ENCODE measurements around the gene TFF1.
A peak's percentile ranks its signal among the peaks of the same experiment; 100 is the strongest.
"Not testable (repeated sequence)": the region's sequence is repeated elsewhere in the genome, so short reads cannot be mapped to it uniquely, and the experiment has no call there.

The TFF1 gene

DNA sequence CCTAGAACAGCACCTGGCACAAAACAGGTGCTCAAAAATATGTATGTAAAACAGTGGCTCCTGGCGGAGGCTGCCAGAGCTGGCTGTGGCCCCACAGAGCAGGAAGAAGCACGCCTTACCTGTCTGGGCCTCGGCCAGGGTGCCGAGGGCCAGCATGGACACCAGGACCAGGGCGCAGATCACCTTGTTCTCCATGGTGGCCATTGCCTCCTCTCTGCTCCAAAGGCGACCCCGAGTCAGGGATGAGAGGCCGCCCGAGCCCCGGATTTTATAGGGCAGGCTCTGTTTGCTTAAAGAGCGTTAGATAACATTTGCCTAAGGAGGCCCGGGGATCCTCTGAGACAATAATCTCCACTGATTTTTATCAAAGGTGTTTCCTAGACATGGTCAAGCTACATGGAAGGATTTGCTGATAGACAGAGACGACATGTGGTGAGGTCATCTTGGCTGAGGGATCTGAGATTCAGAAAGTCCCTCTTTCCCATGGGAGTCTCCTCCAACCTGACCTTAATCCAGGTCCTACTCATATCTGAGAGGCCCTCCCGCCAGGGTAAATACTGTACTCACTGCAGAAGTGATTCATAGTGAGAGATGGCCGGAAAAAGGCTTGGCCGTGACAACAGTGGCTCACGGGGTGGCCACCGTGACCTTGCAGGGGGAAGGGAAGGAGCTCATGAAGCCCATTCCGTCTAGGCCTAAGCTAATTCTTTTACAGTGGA is at the start of gene TFF1:
Gene TFF1 (minus strand): TSS at position 244 of the 719 bp plus-strand sequence. CDS start 40 bp downstream, at position 204.
- no peak for DNase-seq

DNA sequence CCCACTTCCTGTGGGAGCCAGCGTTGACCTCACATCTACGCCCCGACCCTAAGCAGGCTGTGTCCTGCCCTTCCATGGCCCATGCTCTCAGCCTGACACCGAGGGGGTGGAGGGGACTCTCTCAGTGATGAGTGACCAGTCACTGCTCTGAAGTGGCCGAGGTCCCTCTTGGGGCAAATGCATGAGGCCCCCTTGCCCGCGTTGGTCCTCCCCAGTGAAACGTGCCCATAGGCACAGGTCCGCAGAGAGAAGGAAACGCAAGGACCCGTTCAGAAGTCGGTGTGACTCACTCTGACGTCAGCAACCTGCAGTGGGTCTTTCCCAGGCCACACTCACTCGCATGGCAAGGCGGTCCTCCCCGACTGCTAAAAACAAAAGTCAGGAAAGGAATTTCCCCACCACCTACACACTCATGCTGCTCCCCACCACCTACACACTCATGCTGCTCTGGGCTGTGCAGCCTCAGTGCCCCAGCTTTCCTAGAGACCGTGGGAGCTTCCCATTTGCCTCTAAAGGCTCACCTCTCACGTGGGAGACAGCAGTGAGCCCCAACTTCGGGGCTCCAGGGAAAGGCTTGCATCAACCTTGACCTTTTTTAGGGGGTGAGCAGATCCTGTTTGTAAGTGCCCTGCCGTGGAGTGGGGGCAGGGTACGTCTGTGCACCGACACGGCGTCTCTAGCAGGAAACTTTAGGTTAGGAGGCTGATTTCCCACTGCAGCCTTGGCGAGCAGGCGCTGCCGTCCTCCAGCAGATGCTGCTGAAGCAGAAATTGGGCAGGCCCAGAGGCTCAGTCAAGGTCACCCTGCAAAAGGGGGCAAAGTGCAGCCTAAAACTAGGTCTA is 48.8 kb upstream of the TFF1 start:
- DNase-seq, result peak; percentile 91

DNA sequence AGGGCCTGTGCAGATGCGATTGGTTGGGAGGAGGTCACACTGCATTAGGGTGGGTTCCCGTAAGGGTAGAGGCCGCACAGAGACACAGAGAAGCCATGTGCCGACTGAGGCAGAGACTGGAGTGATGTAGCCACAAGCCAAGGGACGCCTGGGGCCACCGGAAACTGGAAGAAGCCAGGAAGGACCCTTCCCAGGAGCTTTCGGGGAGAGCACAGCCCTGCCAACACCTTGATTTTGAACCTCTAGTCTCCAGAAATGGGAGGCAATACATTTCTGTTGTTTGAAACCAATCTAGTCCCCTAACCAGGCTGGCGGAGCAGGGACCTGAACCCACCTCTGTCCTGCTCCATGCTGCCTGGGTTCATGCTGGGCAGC is 48.2 kb upstream of the TFF1 start:
- no peak for DNase-seq

- DNase-seq, result no peak
Measured at GRCh38 chr21:42414066-42414465, 47.7 kb upstream of the TFF1 start.

GRCh38 chr21:42413500-42413899 is 47.2 kb upstream of the TFF1 start:
- no peak for DNase-seq

GRCh38 chr21:42413093-42413492 is 46.8 kb upstream of the TFF1 start:
- DNase-seq, result no peak

GRCh38 chr21:42412636-42412933 is 46.2 kb upstream of the TFF1 start:
- no peak for DNase-seq

DNA sequence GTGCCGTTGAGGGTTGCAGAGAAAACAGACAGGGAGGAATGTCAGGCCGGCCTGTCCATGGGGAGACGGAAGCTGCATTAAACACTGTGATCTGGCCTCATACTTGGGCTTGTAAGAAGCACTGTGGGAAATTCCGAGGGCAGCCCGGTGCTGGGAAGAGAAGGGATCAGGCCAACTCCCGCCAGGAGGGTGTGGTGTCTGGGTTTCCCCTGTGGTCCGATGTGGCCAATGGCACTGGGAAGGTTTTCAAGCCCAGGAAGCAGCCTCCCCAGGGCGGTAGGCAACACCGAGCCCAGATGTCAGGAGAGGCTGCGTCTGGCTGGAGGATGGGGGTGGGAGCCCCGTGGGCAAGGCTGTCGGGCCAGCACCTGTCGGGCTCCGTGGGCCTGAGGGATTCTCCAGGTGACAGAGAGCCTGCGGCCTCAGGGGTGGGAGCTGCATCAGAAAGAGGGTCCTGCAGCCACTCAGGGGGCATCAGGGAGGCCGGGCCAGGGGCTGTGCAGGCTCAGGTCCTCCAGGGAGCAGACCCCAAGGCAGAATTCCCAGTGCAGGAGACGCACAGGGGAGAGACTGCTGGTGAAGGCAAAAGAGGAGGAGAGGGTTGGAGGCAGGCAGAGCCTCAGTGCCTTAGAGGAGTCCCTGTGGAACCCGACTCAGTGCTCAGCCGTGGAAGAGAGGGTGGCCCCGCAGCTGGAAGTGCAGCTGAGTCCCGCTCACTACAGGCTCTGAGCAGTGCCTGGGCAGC is 45.7 kb upstream of the TFF1 start:
- DNase-seq, result no peak

DNA sequence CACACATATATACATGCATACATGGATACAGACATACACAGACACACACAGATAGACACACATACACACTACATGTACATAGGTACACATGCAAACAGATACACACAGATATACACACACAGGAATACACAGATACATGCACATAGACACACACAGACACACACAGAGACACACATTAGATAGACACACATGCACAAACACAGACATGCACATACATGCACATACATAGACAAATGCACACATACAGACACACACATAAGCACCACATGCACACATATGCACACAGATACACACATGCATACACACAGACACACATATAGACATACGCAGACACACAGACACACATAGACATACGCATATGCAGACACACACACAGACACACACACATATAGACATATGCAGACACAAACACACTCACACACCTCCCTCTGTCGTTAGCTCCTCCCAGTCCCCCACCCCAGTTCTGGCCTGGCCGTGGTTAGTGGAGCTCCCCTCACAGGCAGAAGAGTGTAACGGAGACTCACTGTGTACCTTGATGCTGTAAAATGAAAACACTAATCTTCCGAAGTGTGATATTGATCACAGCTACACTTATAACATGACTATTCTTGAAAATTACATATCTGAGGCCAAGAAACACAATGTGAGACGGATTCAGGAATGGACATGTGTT is 45.0 kb upstream of the TFF1 start:
- DNase-seq, result peak; percentile 39

DNA sequence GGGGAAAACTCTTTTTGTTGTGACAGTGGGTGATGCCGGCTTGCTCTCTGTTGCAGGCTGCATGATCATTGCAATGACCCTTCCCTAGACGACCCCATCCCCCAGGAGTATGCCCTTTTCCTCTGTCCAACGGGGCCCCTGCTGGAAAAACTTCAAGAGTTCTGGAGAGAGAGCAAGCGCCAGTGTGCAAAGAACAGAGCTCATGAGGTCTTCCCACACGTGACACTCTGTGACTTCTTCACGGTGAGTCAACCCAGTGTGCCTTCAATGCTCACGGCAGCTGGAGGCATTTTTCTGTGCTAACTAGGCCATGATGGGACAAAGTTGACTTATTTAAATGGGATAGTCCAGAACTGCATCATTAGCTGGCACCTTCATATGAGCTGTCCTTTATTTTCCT is 43.0 kb upstream of the TFF1 start:
- DNase-seq, result no peak

DNA sequence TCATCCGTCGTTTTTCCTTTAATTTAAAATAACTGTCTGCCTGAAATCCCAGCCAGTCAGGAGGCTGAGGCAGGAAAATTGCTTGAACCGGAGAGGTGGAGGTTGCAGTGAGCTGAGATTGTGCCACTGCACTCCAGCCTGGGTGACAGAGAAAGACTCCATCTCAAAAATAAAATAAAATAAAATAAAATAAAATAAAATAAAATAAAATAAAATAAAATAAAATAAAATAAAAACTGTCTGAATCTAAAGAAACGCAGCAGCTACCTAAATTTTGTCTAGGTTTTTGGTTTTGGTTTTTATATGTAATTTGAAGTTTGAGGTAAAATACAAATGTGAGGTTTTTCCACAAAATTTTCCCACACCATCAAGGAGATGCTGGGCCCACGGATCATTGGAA is 42.4 kb upstream of the TFF1 start:
- DNase-seq, result not testable (repeated sequence)

DNA sequence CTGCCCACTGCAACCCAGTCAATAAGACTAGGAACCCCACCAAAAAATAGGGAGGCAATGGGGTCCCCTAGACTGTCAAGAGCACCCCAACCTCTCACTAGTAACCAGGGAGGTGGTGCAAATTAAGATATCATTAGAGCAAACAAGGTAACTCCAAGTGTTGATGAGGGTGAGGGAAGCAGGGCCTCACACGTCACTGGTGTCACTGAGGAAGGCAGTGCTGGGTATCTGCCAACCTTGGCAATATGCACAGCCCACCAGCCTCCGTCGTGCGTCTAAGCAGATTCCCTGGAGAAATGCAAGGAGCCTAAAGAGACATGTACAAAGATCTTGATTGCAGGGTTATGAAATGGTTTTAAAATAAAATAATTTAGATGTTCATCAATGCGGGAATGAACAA is 41.1 kb upstream of the TFF1 start:
- no peak for DNase-seq

DNA sequence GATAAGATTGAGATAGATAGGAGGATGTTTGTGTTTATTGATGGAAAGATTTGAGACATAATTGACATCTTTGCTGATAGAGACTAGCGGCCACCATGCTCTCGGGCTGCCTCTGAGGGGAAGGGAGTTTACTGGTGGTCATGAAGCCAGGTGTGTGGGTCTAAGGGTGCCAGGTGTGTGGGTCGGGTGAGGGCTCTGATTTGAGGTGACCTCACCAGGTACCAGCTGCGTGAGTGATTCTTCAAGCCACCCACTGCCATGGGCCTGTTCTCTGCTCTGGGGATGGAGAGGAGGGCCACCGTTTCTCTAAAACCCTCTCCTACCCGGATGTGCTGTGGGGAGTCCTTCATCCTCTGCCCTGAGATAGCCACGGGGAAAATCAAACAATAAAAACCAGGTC is 40.5 kb upstream of the TFF1 start:
- no peak for DNase-seq

- DNase-seq, result peak; percentile 64
Measured at GRCh38 chr21:42406201-42406621, 39.9 kb upstream of the TFF1 start.

DNA sequence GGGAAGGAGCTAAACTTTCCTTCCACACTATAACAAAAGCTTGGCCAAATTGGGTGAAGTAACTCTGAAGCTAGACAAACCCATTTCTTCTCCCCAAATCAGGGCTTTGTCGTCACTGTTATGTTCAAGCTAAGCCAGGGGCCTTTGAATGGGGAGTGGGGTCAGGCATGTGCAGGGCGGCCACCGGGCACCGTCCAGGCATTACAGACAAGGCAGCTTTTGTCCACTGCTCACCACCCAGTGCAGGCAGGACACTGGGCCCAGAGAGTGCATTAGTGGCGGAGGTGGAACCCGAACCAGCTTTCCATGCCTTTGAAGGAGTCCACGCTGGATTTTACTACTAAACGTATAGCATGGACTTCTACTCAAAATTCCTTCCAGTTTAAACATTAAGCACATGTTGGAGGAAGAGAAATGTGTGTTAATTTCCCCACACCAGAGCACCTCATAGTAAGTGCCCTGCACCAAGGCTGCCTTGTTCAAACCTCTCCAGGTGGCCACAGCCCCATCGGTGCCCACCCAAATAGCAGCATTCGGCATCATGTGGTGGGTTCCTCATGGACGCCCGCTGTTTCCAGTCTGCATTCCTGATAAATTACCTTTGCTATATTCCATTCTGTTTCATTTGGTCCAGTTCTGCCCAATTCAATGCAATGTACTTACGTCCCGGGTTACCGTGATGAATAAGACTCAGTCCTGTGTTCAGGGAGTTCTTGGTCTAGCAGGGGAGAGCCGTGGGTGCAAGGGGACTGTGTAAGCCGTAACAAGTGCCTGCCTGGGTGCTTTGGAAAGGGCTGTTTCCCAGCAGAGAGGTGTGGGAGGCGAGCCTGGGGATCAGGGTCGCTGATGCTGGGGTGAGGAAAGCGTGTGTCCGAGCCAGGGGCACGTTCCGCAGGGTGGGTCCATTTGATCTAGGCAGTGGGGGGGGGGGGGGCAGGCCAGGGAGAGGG is 39.0 kb upstream of the TFF1 start:
- no peak for DNase-seq

DNA sequence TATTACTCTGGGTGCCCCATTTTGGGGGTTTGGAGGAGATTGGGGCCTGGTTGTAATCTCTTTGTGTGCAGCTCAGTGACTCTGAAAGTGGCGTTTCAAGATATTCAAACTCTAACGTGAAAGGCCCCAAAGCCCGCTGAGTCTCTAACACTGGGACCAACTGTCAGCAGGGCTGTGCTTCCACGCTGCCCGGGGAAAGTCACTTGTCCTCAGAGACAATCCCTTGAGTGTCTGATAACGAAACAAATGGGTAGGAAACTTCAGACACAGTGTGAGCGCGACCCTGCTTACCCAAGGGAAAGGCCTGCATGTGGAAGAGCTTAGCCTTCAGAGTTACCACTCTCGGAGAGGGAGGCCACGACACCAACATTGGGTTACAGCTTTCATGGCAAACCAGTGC is 38.2 kb upstream of the TFF1 start:
- DNase-seq, result no peak

DNA sequence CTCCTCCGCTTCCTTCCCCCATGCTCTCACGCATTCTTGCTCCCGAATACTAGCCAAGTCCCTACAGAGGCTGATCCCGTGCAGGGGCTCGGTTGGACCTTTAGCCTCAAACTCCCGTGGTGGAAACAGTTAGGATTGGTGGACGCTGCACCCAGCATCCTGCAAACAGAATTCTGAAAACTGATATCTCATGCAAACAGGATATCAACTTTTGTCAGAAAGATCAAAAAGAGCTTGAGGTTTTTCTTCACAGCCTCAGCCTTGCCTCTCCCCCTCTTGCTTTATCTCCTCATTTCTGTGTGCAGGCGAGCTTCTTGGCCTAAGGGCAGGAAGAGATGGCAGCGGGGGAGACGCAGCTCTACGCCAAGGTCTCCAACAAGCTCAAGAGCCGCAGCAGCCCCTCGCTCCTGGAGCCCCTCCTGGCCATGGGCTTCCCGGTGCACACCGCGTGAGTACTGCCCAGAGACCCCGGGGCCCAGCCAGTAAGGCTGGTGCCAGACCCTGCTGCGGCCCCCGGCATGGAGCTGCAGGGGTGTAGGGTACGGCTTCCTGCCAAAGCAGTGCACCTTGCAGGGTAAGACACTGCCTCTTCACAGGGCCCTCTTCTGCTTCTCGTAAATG is 37.4 kb upstream of the TFF1 start, which contains the start of gene UBASH3A:
Gene UBASH3A (plus strand): TSS at position 292 of the 621 bp plus-strand sequence. CDS start 44 bp downstream, at position 336.
- peak; percentile 69 for DNase-seq

- no peak for DNase-seq
Measured at GRCh38 chr21:42401820-42402251, 35.5 kb upstream of the TFF1 start.

- no peak for DNase-seq
Measured at GRCh38 chr21:42401154-42401553, 34.8 kb upstream of the TFF1 start.

DNA sequence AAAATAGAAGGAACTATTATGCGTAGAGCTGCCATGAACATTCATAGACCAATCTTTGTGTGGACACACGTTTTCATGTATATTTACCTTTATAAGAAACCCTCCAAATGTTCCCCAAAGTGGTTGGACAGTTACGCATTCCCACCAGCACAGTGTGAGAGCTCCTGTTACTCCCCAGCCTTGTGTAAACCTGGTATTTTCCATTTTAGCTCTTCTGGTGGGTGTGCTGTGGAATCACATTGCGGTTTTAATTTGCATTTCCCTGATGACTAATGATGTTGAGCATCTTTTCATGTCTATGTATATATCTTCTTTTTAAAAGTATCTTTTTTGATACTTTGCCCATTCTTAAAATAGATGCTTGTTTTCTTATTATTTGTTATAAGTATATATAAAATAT is 34.2 kb upstream of the TFF1 start:
- DNase-seq, result no peak

DNA sequence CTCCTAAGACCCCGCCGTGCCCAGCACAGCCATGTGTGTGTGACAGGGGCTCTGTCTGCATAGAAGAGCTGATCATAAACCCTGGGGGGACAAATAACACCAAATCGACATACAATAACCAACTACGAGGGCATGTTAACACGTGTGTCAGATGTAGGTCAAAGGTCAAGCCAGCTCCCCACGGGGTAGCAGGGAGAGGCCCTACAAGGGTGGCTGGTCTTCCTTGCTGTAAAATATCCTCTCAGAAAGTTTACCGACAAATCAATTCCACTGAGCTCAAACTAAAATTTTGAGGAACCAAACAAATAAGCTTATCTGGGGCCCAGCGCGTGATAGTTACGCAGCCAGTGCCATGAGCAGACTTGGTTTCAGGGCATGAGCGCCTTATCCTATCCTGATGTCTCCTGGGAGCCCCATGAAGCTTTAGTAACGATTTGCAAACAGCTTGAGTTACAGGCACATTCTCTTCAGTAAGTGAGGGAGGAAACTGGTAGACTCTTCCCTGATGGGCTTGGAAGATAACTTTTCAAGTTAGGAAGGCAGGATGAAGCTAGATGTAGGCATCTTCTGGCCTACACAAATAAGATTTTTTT is 32.2 kb upstream of the TFF1 start:
- no peak for DNase-seq
